GM12865 (cell line): ENCODE data around the gene KMT5C.
"Not testable (repeated sequence)": the region's sequence is repeated elsewhere in the genome, so short reads cannot be mapped to it uniquely, and the experiment has no call there.

ENCODE experiments used
- DNase-seq: peaks from one replicate; pipeline ENCODE4 v3.0.0; 2010; ENCODE audit warnings: low read depth
- H3K4me3 ChIP-seq: 2 replicates; pipeline ENCODE4 v1.5.1; 2011; ENCODE audit warnings: mild to moderate bottlenecking, low read depth, low read length, control low read depth
- TF ChIP-seq, protein P1 (sequence below): IDR thresholded peaks from 2 replicates; pipeline ENCODE4 v1.5.1; 2011; ENCODE audit warnings: low read length, control low read depth, low read depth, inconsistent platforms; ENCODE audit not compliant: insufficient read depth; ENCODE audit errors: missing control alignments

KMT5C gene

DNA sequence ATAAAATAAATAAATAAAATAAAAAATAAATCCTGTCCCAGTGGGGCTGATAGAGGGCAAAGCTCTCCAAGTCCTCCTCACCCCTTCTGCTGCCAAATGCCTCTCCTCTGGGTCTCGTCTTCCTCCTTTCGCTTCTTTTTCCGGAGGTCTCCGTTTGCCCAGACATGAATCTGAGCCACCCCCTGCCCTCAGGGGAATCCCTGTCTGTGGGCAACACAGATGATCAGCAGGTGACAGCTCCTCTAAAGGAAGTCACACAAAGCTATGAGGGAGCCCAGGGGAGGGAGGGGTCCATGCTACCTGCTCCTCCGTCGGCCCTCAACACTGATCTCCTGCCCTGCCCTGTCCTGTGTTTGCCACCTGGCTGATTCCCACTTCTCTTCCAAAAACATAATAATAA is 15.0 kb upstream of the KMT5C start:
- TF ChIP-seq, protein P1, sequence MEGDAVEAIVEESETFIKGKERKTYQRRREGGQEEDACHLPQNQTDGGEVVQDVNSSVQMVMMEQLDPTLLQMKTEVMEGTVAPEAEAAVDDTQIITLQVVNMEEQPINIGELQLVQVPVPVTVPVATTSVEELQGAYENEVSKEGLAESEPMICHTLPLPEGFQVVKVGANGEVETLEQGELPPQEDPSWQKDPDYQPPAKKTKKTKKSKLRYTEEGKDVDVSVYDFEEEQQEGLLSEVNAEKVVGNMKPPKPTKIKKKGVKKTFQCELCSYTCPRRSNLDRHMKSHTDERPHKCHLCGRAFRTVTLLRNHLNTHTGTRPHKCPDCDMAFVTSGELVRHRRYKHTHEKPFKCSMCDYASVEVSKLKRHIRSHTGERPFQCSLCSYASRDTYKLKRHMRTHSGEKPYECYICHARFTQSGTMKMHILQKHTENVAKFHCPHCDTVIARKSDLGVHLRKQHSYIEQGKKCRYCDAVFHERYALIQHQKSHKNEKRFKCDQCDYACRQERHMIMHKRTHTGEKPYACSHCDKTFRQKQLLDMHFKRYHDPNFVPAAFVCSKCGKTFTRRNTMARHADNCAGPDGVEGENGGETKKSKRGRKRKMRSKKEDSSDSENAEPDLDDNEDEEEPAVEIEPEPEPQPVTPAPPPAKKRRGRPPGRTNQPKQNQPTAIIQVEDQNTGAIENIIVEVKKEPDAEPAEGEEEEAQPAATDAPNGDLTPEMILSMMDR, result no peak
- no peak overlapping the region for H3K4me3 ChIP-seq
- DNase-seq, result no peak

DNA sequence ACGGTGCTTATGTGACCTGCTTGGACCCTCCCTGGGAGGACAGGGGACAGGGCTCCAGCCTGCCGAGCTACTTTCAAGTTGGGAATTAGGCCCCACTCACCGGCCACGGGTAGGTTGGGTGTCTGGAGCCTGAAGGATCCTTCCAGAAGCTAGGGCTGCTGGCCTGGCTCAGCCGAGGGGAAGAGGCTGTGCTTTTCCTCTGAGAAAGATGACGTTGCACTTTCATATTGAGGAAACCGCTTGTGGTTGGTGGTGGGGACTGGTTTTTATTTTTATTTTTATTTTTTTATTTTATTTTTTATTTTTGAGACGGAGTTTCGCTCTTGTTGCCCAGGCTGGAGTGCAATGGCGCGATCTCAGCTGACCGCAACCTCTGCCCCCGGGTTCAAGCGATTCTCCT is 14.5 kb upstream of the KMT5C start, which contains the start of gene TMEM150B:
Gene TMEM150B, minus strand, starts transcription at position 170 of the 400 bp plus-strand sequence. CDS start 4,305 bp downstream, outside the sequence.
- no peak for DNase-seq
- no peak within 1 kb of the TSS for H3K4me3 ChIP-seq
- TF ChIP-seq, protein P1, result no peak

GRCh38 chr19:55328774-55329318 is 10.8 kb upstream of the KMT5C start:
- H3K4me3 ChIP-seq, result not testable (repeated sequence)
- DNase-seq, result peak; percentile 38

DNA sequence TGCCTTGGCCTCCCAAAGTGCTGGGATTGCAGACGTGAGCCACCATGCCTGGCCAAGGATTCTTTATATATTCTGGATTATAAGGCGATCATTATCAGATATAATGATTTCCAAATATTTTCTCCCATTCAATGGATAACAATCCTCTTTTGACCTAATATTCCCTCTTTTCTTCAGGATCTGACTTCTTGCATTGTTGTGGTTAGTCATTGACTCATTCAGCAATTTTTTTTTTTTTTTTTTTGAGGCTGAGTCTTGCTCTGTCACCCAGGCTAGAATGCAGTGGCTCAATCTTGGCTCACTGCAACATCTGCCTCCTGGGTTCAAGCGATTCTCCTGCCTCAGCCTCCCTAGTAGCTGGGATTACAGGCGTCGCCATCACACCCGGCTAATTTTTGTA is 9.9 kb upstream of the KMT5C start:
- H3K4me3 ChIP-seq, DNase-seq: not testable (repeated sequence)

DNA sequence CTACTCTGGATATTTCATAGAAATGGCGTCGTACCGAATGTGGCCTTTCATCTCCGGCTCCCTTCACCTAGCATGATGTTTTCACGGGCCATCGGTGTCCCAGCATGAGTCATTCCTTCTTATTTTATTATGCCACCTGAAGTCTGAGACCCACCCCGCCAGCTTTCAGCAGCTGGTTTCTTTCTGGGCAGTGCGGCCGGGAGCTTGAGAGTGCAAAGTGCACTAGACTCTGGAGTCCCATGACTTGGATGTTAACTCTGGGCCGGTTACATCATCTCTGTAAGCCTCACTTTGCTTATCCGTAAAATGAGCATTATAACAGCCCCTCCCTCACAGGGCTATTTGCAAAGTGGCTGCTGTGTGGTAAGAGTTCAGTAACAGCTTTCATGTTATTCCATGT is 5.8 kb upstream of the KMT5C start:
- DNase-seq, result no peak
- TF ChIP-seq, protein P1, result no peak
- H3K4me3 ChIP-seq, result no peak overlapping the region

DNA sequence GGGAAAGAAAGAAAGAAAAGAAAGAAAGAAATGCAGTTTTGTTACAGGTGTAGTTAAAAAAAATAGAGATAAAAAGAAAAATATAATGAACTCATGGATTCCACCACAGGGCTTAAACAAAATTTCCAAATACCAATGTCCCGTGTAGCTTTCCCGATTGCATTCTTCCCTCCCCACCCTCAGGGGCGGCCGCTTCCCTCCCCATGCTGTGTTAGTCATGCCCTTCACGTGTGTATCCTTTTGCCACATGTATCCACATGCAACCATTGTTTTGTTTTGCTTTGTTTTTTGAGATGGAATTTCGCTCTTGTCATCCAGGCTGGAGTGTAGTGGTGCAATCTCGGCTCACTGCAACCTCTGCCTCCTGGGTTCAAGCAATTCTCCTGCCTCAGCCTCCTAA is 3.6 kb upstream of the KMT5C start:
- H3K4me3 ChIP-seq, result no peak overlapping the region
- no peak for DNase-seq
- TF ChIP-seq, protein P1, result no peak

DNA sequence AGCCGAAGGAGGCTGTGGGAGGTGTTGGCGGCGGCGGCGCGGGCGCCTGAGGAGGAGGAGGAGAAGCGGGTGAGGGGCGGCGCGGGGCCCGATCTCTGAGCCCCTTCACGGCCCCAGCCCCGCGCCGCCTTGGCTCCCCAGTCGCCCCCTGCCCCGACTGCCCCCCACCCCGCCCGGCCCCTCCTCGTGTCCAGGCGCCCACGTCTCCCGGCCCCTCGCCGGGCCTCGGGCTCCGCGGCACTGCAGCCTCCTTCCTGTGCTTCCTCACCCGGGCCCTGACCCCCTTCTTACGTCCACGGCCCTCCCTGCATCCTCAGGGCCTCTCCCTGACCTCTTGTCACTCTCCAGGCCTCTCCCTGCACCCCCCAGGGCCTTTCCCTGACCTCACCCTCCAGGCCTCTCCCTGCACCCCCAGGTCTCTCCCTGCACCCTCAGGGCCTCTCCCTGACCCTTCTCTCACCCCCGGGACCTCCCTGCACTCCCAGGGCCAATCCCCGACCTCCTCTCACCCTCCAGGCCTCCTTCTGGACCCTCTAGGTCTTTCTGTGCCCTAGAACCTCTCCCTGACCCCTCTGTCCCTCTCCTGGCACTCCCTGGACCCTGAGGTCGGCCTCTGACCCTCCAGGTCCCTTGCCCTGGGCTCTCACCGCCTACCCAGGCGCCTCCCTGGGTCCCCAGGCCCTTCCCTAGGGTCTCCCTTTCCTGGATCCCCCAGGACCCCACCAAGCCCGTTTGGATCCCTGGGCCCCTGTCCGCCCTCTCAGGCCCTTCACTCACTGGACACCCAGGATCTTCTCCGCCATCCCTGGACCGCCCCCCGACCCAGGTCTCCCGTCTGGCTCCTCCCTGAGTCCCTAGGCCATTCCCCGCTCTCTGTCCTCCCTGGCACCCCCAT is 460 bp downstream of the KMT5C start:
- peak overlapping the region; percentile 95 for H3K4me3 ChIP-seq

More for the DNA sequence above, 460 bp downstream of the KMT5C start:
- TF ChIP-seq, protein P1, result no peak
- peak; percentile 39 for DNase-seq
